SJCRH30 (cell line): ENCODE measurements around the gene UBE2V1. TPM values are rescaled to one million over a fixed set of nuclear protein-coding genes. Genes with fewer than 3 reads are reported as not detected.

Experiments used
- DNase-seq, 2 experiments: peaks; one replicate each; pipeline ENCODE4 v3.0.0-alpha.2; 2015 to 2020
- H3K27ac ChIP-seq: fragments of 250-450 bp; sonication (Bioruptor Pico); 2 replicates; pipeline ENCODE4 v1.5.1; 2020; ENCODE audit warnings: mild to moderate bottlenecking, moderate library complexity
- H3K27me3 ChIP-seq: fragments of 250-450 bp; sonication (Bioruptor Pico); 2 replicates; pipeline ENCODE4 v1.5.1; 2020; ENCODE audit warnings: mild to moderate bottlenecking, moderate library complexity
- H3K36me3 ChIP-seq: fragments of 250-450 bp; sonication (Bioruptor Pico); 2 replicates; pipeline ENCODE4 v1.5.1; 2020; ENCODE audit warnings: mild to moderate bottlenecking, moderate library complexity
- H3K4me1 ChIP-seq: fragments of 250-450 bp; sonication (Bioruptor Pico); 2 replicates; pipeline ENCODE4 v1.5.1; 2020; ENCODE audit warnings: mild to moderate bottlenecking, moderate library complexity
- H3K4me3 ChIP-seq: fragments of 250-450 bp; sonication (Bioruptor Pico); 2 replicates; pipeline ENCODE4 v1.5.1; 2020; ENCODE audit warnings: mild to moderate bottlenecking, moderate library complexity
- H3K9me3 ChIP-seq: fragments of 250-450 bp; sonication (Bioruptor Pico); replicated peaks from 2 replicates; pipeline ENCODE4 v1.5.1; 2020; ENCODE audit warnings: mild to moderate bottlenecking, moderate library complexity
- total RNA-seq: library from RNA; depleted of rRNA; stranded (reverse); fragments of >200 nt; shearing (Covaris generic); gene quantifications from 2 replicates; pipeline ENCODE4 v1.2.3, GENCODE V29; 2014

The UBE2V1 gene
- total RNA-seq, 1 experiment from 2014 or later = 249 TPM

DNA sequence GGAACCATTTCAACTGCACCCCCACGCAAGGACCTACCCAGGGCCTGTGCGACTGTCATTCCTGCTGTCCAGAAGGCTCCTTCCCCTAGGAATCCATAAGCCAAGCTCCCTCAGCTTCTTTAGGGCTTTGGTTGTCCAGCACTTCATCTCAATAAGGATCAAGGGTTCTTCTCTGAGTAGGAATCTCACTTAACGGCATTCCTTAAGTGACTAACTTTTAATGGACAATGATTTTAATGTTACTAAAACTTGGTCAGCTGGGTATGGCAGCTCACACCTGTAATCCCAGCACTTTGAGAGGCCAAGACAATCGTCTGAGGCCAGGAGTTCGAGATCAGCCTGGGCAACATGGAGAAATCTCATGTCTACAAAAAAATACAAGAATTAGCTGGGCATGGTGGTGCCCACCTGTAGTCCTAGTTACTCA lies 13.4 kb downstream of the UBE2V1 start:
- no peaks in the 10 kb centered on the region for H3K9me3 ChIP-seq
- no peak overlapping the region for H3K27ac ChIP-seq
- H3K4me3 ChIP-seq = no peak overlapping the region
- H3K4me1 ChIP-seq = no peaks in the 10 kb centered on the region
- DNase-seq = no peak
- H3K36me3 ChIP-seq = peaks cover 66% of the 10 kb centered on the region
- H3K27me3 ChIP-seq = no peaks in the 10 kb centered on the region

DNA sequence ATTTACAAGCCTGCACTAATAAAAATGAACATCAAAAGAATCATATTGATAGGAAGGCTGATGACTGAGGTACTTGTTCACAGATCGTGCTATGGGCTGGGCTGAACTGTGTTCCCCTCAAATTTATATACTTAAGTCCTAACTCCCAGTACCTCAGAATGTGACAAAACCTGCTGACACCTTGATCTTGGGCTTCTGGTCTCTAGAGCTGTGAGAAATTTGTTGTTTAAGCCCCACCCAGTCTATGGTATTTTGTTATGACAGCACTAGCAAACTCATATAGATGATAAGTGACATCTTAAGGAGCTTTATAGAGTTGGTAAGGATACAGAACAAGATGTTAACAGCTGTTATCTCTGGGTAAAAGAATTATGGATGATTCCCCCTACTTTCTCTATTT lies 13.8 kb downstream of the UBE2V1 start:
- Histone ChIP-seq H3K27me3 (no peaks in the 10 kb centered on the region), H3K27ac (no peak overlapping the region), H3K36me3 (peaks cover 70% of the 10 kb centered on the region), H3K9me3 (no peaks in the 10 kb centered on the region), H3K4me3 (no peak overlapping the region), H3K4me1 (no peaks in the 10 kb centered on the region)
- no peak for DNase-seq

DNA sequence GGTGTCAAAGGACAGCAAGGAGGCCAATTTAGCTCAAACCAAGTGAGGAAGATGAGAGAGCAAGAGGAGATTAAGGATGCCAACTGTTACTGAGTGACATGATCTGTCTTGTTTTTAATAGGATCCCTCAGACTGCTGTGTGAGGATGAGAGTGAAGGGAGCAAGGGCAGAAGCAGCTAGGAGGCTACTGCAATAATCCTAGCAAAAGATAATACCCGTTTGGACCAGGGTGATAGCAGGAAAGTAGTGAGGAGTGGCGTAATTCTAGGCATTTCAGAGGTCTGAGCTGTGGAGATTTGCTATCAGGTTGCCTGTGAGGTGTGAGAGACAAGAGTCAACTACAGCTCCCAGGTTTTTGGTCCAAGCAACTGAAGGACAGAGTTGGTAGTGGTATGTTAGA lies 14.7 kb downstream of the UBE2V1 start:
- Histone ChIP-seq H3K36me3 (peaks cover 68% of the 10 kb centered on the region), H3K4me1 (no peaks in the 10 kb centered on the region), H3K27me3 (no peaks in the 10 kb centered on the region), H3K9me3 (no peaks in the 10 kb centered on the region), H3K27ac (no peak overlapping the region), H3K4me3 (no peak overlapping the region)
- no peak for DNase-seq

DNA sequence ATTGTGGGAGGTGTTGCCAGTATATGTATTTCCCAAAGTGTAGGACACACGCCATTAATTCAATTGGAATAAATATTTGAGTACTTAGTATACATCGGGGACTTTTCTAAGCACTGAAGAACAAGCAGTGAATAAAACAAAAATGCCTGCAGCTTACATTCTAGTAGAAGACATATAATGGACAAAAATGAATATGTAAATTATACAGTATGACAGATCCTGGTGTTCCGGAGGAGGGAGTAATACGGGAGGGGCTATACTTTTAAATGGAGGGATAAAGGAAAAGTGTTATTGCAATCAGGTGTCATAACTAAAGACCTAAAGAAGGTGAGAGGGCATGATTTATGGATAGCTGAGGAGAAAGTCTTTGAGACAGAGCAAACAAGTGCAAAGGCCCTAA lies 15.1 kb downstream of the UBE2V1 start:
- Histone ChIP-seq H3K27me3 (no peaks in the 10 kb centered on the region), H3K4me3 (no peak overlapping the region), H3K4me1 (no peaks in the 10 kb centered on the region), H3K36me3 (peaks cover 68% of the 10 kb centered on the region), H3K27ac (no peak overlapping the region), H3K9me3 (no peaks in the 10 kb centered on the region)
- DNase-seq = no peak

DNA sequence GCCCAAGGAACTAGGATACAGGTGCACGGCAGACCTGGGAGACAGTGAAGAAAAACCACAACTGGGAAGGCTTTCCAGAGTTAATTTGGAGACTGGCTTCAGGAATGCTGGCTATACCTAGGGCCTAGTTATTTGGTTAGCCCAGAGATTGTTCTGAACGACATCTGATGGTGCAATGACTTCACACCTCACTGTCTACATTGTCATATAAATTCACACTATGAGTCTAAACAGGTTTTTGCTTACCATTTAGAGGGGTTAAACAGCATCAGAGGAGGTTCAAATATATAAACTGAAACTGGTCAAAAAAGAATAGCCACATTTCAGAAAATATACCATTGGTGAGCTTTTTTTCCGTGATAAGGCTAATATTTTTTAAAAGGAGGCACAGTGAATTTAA lies 16.7 kb downstream of the UBE2V1 start:
- no peak for DNase-seq
- Histone ChIP-seq H3K9me3 (no peaks in the 10 kb centered on the region), H3K4me1 (no peaks in the 10 kb centered on the region), H3K27me3 (no peaks in the 10 kb centered on the region), H3K4me3 (no peak overlapping the region), H3K36me3 (peaks cover 64% of the 10 kb centered on the region), H3K27ac (no peak overlapping the region)

- Histone ChIP-seq H3K27ac (no peak overlapping the region), H3K27me3 (no peaks in the 10 kb centered on the region), H3K36me3 (peaks cover 60% of the 10 kb centered on the region), H3K9me3 (no peaks in the 10 kb centered on the region), H3K4me1 (no peaks in the 10 kb centered on the region), H3K4me3 (no peak overlapping the region)
- DNase-seq = no peak
These were observed 17.4 kb downstream of the UBE2V1 start for GRCh38 chr20:50095476-50096078.

DNA sequence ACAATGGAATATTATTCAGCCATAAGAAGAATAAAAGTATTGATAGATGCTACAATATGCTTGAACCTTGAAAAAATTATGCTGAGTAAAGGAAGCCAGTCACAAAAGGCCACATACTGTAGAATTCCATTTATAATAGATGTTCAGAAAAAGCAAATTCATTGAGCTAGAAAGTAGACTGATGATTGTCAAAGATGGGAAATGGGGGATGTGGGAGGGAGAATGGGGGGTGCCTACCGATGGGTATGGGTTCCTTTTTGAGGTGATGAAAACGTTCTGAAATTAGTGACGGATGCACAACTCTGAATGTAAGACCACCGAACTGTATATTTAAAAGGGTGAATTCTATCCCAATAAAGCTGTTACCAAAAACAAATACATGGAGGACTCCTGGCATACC lies 18.4 kb downstream of the UBE2V1 start:
- Histone ChIP-seq H3K36me3 (peaks cover 57% of the 10 kb centered on the region), H3K27me3 (no peaks in the 10 kb centered on the region), H3K9me3 (no peaks in the 10 kb centered on the region), H3K27ac (no peak overlapping the region), H3K4me3 (no peak overlapping the region), H3K4me1 (no peaks in the 10 kb centered on the region)
- DNase-seq = no peak

DNA sequence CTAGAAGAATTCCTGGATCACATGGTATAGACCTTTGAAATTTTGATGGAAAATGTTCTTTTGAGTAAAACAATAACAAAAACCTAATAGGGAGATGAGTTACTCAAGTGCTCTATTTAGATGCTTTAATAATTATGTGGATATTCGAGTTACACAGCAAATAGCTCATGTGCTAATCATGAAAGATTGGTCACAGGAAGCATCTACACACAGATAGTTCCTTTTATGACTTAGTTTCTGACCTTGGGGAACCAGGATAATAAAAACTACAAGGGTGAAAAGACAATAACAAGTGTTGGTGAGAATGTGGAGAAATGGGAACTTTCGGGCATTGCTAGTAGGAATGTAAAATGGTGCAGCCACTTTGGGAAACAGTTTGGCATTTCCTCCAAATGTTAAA lies 19.7 kb downstream of the UBE2V1 start:
- H3K27me3 ChIP-seq = no peaks in the 10 kb centered on the region
- no peaks in the 10 kb centered on the region for H3K9me3 ChIP-seq
- no peak for DNase-seq
- H3K4me3 ChIP-seq = no peak overlapping the region
- H3K36me3 ChIP-seq = peaks cover 54% of the 10 kb centered on the region
- H3K27ac ChIP-seq = no peak overlapping the region
- no peaks in the 10 kb centered on the region for H3K4me1 ChIP-seq

DNA sequence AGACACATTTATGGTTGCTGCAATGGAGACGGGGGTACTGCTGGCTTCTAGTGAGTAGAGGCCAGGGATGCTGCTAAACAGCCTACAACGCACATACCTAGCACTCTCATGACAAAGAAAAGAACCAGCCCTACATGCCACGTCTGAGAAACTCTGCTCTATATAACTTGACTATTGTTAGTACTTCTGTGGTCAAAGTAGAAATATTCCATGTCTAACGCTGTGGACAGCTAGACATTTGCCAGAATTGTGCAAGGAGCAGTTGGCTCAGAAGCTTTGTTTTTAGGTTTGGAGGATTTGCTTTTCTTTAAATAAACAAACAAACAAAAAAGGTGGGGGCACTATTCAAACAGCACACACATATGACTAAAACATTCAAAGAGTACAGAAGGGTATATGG lies 20.5 kb downstream of the UBE2V1 start:
- no peaks in the 10 kb centered on the region for H3K9me3 ChIP-seq
- no peaks in the 10 kb centered on the region for H3K27me3 ChIP-seq
- no peaks in the 10 kb centered on the region for H3K4me1 ChIP-seq
- H3K36me3 ChIP-seq = peaks cover 53% of the 10 kb centered on the region
- H3K27ac ChIP-seq = no peak overlapping the region
- DNase-seq = no peak
- no peak overlapping the region for H3K4me3 ChIP-seq

DNA sequence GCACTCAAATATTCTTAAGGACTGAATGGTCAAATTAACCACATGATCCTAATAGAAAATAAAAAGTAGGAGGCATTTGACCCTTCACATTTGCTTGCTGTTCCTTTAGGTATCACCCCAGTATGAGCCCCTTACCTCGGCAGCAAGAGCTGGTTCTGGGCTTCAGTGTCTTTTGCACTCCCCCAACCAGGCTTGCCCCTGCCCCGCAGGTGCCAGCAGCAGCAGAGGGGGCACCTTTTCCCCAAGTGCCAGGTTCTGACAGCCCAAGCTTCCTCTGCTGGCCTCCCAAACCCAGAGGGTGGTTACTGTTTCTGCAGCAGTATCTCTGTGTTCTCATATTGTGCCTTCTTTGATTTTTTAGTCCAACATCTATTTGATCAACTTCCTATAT lies 23.2 kb downstream of the UBE2V1 start:
- Histone ChIP-seq H3K36me3 (peaks cover 32% of the 10 kb centered on the region), H3K27me3 (no peaks in the 10 kb centered on the region), H3K27ac (no peak overlapping the region), H3K4me1 (peaks cover 18% of the 10 kb centered on the region), H3K9me3 (no peaks in the 10 kb centered on the region), H3K4me3 (no peak overlapping the region)
- DNase-seq = no peak

DNA sequence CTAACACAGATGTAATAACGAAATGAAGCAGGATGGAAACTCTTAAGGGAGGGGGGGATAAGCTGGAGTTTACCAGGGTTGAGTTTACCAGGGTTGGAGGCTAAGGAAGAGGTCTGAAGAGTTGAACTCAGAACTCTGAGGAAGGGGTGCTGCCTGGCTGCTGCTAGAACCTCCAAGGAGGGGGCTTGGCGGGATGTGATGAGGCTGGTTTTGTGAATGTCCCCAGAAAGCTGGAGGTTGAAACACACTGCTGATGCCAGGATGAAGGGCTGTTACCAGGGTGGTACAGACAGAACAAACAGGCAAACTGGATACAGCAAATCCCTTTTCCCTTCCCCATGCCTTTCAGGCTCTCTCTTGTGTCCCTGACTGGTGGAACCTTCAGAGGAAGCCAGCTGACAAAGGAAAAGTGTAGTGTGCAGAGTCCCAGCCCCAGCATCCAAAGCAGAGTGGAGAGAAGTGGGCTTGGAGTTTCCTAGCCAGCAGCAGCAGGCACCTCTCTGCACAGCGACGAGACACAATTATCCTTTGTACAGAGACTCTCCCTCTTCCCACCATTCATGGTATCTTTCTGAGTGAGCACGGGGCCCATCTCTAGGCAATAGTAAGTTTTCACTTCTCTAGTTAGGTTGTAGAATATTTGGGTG lies 23.7 kb downstream of the UBE2V1 start:
- no peaks in the 10 kb centered on the region for H3K27me3 ChIP-seq

DNA sequence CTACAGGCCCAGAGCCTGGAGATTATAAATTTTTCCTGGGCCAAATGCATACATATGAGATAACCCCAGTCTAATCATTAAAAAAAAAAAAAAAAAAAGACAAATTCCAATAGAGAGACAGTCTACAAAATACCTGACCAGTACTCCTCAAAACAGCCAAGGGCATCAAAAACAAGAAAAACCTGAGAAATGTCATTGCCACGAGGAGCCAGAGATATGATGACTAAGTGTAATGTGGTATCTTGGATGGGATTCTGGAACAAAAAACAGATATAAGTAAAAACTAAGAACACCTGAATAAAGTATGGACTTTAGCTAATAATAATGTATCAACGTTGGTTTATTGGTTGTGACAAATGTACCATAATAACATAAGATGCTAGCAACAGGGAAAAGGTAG lies 24.9 kb downstream of the UBE2V1 start:
- no peak overlapping the region for H3K27ac ChIP-seq

More for the DNA sequence above, 23.7 kb downstream of the UBE2V1 start:
- H3K4me1 ChIP-seq = peaks cover 18% of the 10 kb centered on the region
- peaks cover 28% of the 10 kb centered on the region for H3K36me3 ChIP-seq
- DNase-seq = no peak
- H3K9me3 ChIP-seq = no peaks in the 10 kb centered on the region
- no peak overlapping the region for H3K27ac ChIP-seq
- no peak overlapping the region for H3K4me3 ChIP-seq

DNA sequence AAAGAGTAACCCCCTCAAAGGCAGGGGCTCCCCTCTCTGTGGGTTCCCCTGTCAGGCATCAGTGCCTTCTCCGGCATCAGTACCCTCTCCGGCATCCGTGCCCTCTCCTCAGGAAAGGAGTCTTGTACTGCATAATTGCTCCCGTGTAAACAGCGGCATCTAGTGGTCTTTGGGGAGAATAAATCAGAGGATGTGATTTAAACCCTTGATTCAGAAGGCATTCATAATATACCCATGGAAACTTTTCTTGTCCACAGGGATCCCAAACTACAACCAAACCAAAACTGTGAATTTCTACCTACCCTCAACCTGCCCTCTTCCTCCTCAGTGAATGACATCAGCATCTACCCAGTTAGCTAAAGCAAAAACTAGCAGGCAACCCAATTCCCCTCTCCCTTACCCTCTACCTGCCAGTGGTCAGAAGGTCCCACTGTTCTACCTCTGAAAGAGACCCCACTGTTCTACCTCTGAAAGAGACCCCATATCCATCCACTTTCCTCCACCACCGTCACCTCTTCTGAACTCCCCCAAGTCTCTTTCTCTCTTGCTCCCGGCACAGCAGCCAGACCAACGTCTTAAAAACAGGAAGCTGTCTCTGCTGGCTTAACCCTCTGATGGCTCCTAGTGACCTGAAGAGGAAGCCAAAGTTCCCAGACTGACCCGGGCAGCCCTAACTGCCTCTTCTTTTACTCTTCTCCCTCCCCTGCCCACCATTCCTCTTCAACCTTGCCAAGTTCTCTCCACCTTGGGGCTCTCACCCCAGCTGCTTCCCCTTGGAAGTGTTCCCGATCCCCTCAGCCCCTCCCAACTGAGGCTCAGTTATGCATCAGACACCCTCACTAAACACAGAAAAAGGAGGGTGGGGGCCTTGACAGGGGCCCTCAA lies 27.2 kb downstream of the UBE2V1 start:
- Histone ChIP-seq H3K9me3 (no peaks in the 10 kb centered on the region), H3K27ac (no peak overlapping the region), H3K36me3 (peaks cover 35% of the 10 kb centered on the region), H3K4me1 (peaks cover 18% of the 10 kb centered on the region), H3K27me3 (no peaks in the 10 kb centered on the region), H3K4me3 (no peak overlapping the region)
- DNase-seq = peak; percentile 75 to 93

More for the DNA sequence above, 24.9 kb downstream of the UBE2V1 start:
- no peak for DNase-seq
- Histone ChIP-seq H3K9me3 (no peaks in the 10 kb centered on the region), H3K4me1 (peaks cover 18% of the 10 kb centered on the region), H3K36me3 (peaks cover 32% of the 10 kb centered on the region), H3K27me3 (no peaks in the 10 kb centered on the region), H3K4me3 (no peak overlapping the region)

GRCh38 chr20:50085146-50085480 lies 27.8 kb downstream of the UBE2V1 start:
- DNase-seq = no peak
- no peak overlapping the region for H3K4me3 ChIP-seq
- H3K36me3 ChIP-seq = peaks cover 32% of the 10 kb centered on the region
- no peaks in the 10 kb centered on the region for H3K27me3 ChIP-seq
- no peaks in the 10 kb centered on the region for H3K9me3 ChIP-seq
- H3K27ac ChIP-seq = no peak overlapping the region
- peaks cover 18% of the 10 kb centered on the region for H3K4me1 ChIP-seq

- no peak overlapping the region for H3K4me3 ChIP-seq
- no peaks in the 10 kb centered on the region for H3K27me3 ChIP-seq
- H3K27ac ChIP-seq = no peak overlapping the region
- peaks cover 24% of the 10 kb centered on the region for H3K36me3 ChIP-seq
- peaks cover 22% of the 10 kb centered on the region for H3K4me1 ChIP-seq
- no peak for DNase-seq
- no peaks in the 10 kb centered on the region for H3K9me3 ChIP-seq
These were observed 29.9 kb downstream of the UBE2V1 start for GRCh38 chr20:50083034-50083433.
